Astrocyte (in vitro differentiated cells and primary cell): Measurements from ENCODE around the gene AGPS. TPM values are rescaled to one million over a fixed set of nuclear protein-coding genes. Genes with fewer than 3 reads are reported as not detected.

Experiments
- DNase-seq: peaks from one replicate; pipeline ENCODE4 v3.0.0-alpha.2; 2010; ENCODE audit warnings: low read depth
- FAIRE-seq: peaks from 2 replicates; lab custom pipeline; 2011; peaks lifted over from hg19 to GRCh38; lab: Jason Lieb, UNC
- H2AFZ ChIP-seq: 2 replicates; pipeline ENCODE4 v1.6.0; 2012; ENCODE audit warnings: low read depth, low read length, inconsistent platforms
- H3K27ac ChIP-seq: 2 replicates; pipeline ENCODE4 v1.5.1; 2011; ENCODE audit warnings: low read depth, low read length, inconsistent platforms
- H3K27me3 ChIP-seq: 2 replicates; pipeline ENCODE4 v1.6.0; 2011; ENCODE audit warnings: low read length, inconsistent platforms; ENCODE audit not compliant: insufficient read depth
- H3K36me3 ChIP-seq: 2 replicates; pipeline ENCODE4 v1.5.1; 2011; ENCODE audit warnings: low read length, inconsistent platforms; ENCODE audit not compliant: insufficient read depth
- H3K4me1 ChIP-seq: 2 replicates; pipeline ENCODE4 v1.5.1; 2011; ENCODE audit warnings: low read length, inconsistent platforms; ENCODE audit not compliant: insufficient read depth
- H3K4me2 ChIP-seq: 2 replicates; pipeline ENCODE4 v1.6.0; 2012; ENCODE audit warnings: low read length, inconsistent platforms
- H3K4me3 ChIP-seq: 2 replicates; pipeline ENCODE4 v1.5.1; 2011; ENCODE audit warnings: low read depth, mild to moderate bottlenecking, low read length, inconsistent platforms; ENCODE audit not compliant: insufficient read depth
- H3K79me2 ChIP-seq: 2 replicates; pipeline ENCODE4 v1.6.0; 2012; ENCODE audit warnings: mild to moderate bottlenecking, low read length, inconsistent platforms; ENCODE audit not compliant: insufficient read depth
- H3K9ac ChIP-seq: 2 replicates; pipeline ENCODE4 v1.6.0; 2012; ENCODE audit warnings: mild to moderate bottlenecking, low read length, inconsistent platforms
- H3K9me3 ChIP-seq: 2 replicates; pipeline ENCODE4 v1.5.1; 2012; ENCODE audit warnings: low read depth, mild to moderate bottlenecking, low read length, inconsistent platforms; ENCODE audit not compliant: insufficient read depth
- H4K20me1 ChIP-seq: 2 replicates; pipeline ENCODE4 v1.6.0; 2012; ENCODE audit warnings: low read length, inconsistent platforms; ENCODE audit not compliant: insufficient read depth
- H3K27ac Mint-ChIP-seq: one replicate; pipeline ENCODE4 v1.8.0; 2021; ENCODE audit warnings: mild to moderate bottlenecking, mixed read lengths; ENCODE audit not compliant: unreplicated experiment
- H3K27me3 Mint-ChIP-seq: one replicate; pipeline ENCODE4 v1.8.0; 2021; ENCODE audit warnings: low read depth, mixed read lengths; ENCODE audit not compliant: unreplicated experiment
- H3K36me3 Mint-ChIP-seq: one replicate; pipeline ENCODE4 v1.8.0; 2021; ENCODE audit warnings: low read depth, mixed read lengths; ENCODE audit not compliant: unreplicated experiment
- H3K4me1 Mint-ChIP-seq: one replicate; pipeline ENCODE4 v1.8.0; 2021; ENCODE audit warnings: low read depth, mixed read lengths; ENCODE audit not compliant: unreplicated experiment
- H3K4me3 Mint-ChIP-seq: one replicate; pipeline ENCODE4 v1.8.0; 2021; ENCODE audit warnings: mild to moderate bottlenecking, moderate library complexity, mixed read lengths; ENCODE audit not compliant: unreplicated experiment
- H3K9me3 Mint-ChIP-seq: one replicate; pipeline ENCODE4 v1.8.0; 2021; ENCODE audit warnings: mild to moderate bottlenecking, mixed read lengths; ENCODE audit not compliant: unreplicated experiment
- CTCF ChIP-seq: IDR thresholded peaks from 2 replicates; pipeline ENCODE4 v1.5.1; 2011; ENCODE audit warnings: low read depth, mild to moderate bottlenecking, inconsistent platforms, low read length, moderate library complexity; ENCODE audit not compliant: insufficient read depth
- EZH2 ChIP-seq: IDR thresholded peaks from 2 replicates; pipeline ENCODE4 v1.6.1; 2012; ENCODE audit warnings: mild to moderate bottlenecking, low read length, inconsistent platforms; ENCODE audit not compliant: insufficient read depth
- total RNA-seq: library from RNA; stranded (reverse); gene quantifications from 2 replicates; pipeline ENCODE4 v1.2.1, GENCODE V29; 2021

AGPS gene
- total RNA-seq, 1 donor from 2014 or later: 66.2 TPM

- Histone ChIP-seq H3K27me3 (no peaks in the 10 kb centered on the region), H3K4me3 (no peak overlapping the region), H3K4me1 (no peaks in the 10 kb centered on the region), H3K9me3 (no peaks in the 10 kb centered on the region), H3K27ac (no peak overlapping the region), H3K4me2 (no peak overlapping the region), H3K36me3 (no peaks in the 10 kb centered on the region), H2AFZ (no peak overlapping the region), H4K20me1 (no peaks in the 10 kb centered on the region), H3K9ac (no peak overlapping the region), H3K79me2 (no peaks in the 10 kb centered on the region)
- TF ChIP-seq EZH2: no peak
- TF ChIP-seq CTCF: no peak
- FAIRE-seq (no peak), DNase-seq (no peak)
- H3K27ac Mint-ChIP-seq: no peak overlapping the region
- peaks cover 7% of the 10 kb centered on the region for H3K4me1 Mint-ChIP-seq
- H3K27me3 Mint-ChIP-seq: peaks cover 12% of the 10 kb centered on the region
- no peaks in the 10 kb centered on the region for H3K36me3 Mint-ChIP-seq
- H3K4me3 Mint-ChIP-seq: no peak overlapping the region
- no peaks in the 10 kb centered on the region for H3K9me3 Mint-ChIP-seq
These were observed 199.8 kb downstream of the AGPS start for GRCh38 chr2:177592397-177592796.

GRCh38 chr2:177592945-177593344 is 200.4 kb downstream of the AGPS start:
- Histone ChIP-seq H3K4me1 (no peaks in the 10 kb centered on the region), H3K36me3 (no peaks in the 10 kb centered on the region), H3K9ac (no peak overlapping the region), H3K27me3 (no peaks in the 10 kb centered on the region), H3K79me2 (no peaks in the 10 kb centered on the region), H3K4me2 (no peak overlapping the region), H2AFZ (no peak overlapping the region), H3K9me3 (no peaks in the 10 kb centered on the region), H3K27ac (no peak overlapping the region), H3K4me3 (no peak overlapping the region), H4K20me1 (no peaks in the 10 kb centered on the region)
- H3K27ac Mint-ChIP-seq: no peak overlapping the region
- H3K9me3 Mint-ChIP-seq: no peaks in the 10 kb centered on the region
- peaks cover 12% of the 10 kb centered on the region for H3K27me3 Mint-ChIP-seq
- no peak overlapping the region for H3K4me3 Mint-ChIP-seq
- DNase-seq: no peak
- peaks cover 7% of the 10 kb centered on the region for H3K4me1 Mint-ChIP-seq
- no peaks in the 10 kb centered on the region for H3K36me3 Mint-ChIP-seq
- FAIRE-seq: no peak
- TF ChIP-seq EZH2 (no peak), CTCF (no peak)

DNA sequence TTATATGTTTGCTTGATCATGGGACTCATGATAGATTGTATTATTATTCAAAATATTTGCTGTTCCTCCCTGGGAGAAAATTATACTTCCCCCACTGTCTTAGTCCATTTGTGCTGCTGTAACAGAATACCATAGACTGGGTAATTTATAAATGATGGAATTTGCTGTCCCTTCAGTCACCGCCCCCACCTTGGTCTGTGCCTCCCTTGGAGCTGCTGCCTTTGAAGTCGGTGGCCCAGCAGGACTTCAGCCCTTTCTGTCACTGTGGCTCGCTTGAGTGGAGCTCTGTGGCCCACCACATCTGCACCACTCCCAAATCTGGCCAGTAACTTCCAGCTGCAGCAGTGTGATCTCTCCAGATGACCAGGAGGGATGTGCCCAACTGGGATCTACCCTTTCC is 200.8 kb downstream of the AGPS start:
- H3K4me3 Mint-ChIP-seq: no peak overlapping the region
- Histone ChIP-seq H3K9ac (no peak overlapping the region), H3K9me3 (no peaks in the 10 kb centered on the region), H3K79me2 (no peaks in the 10 kb centered on the region), H3K4me3 (no peak overlapping the region), H4K20me1 (no peaks in the 10 kb centered on the region), H3K4me2 (no peak overlapping the region), H2AFZ (no peak overlapping the region), H3K27ac (no peak overlapping the region), H3K4me1 (no peaks in the 10 kb centered on the region), H3K36me3 (no peaks in the 10 kb centered on the region), H3K27me3 (no peaks in the 10 kb centered on the region)
- no peaks in the 10 kb centered on the region for H3K9me3 Mint-ChIP-seq
- peaks cover 16% of the 10 kb centered on the region for H3K27me3 Mint-ChIP-seq
- H3K36me3 Mint-ChIP-seq: no peaks in the 10 kb centered on the region
- no peak for TF ChIP-seq EZH2
- TF ChIP-seq CTCF: no peak
- FAIRE-seq (no peak), DNase-seq (no peak)
- H3K27ac Mint-ChIP-seq: no peak overlapping the region
- H3K4me1 Mint-ChIP-seq: peaks cover 7% of the 10 kb centered on the region

Other genes starting within 250 kb of the AGPS start
- 147 and 184 TPM in 2 replicates for gene HNRNPA3, start 180.0 kb upstream of the AGPS start, total RNA-seq
- 81.0 and 83.3 TPM in 2 replicates for gene NFE2L2, start 128.0 kb upstream of the AGPS start, total RNA-seq